NCI-H345 (cell line): Measurements from ENCODE around the gene FRRS1.
"Not testable (repeated sequence)": the region's sequence is repeated elsewhere in the genome, so short reads cannot be mapped to it uniquely, and the experiment has no call there.

ENCODE experiments used
- DNase-seq: peaks from one replicate; lab custom pipeline; 2025; lab: John Stamatoyannopoulos, UW

FRRS1 gene, protein sequence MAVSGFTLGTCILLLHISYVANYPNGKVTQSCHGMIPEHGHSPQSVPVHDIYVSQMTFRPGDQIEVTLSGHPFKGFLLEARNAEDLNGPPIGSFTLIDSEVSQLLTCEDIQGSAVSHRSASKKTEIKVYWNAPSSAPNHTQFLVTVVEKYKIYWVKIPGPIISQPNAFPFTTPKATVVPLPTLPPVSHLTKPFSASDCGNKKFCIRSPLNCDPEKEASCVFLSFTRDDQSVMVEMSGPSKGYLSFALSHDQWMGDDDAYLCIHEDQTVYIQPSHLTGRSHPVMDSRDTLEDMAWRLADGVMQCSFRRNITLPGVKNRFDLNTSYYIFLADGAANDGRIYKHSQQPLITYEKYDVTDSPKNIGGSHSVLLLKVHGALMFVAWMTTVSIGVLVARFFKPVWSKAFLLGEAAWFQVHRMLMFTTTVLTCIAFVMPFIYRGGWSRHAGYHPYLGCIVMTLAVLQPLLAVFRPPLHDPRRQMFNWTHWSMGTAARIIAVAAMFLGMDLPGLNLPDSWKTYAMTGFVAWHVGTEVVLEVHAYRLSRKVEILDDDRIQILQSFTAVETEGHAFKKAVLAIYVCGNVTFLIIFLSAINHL

DNA sequence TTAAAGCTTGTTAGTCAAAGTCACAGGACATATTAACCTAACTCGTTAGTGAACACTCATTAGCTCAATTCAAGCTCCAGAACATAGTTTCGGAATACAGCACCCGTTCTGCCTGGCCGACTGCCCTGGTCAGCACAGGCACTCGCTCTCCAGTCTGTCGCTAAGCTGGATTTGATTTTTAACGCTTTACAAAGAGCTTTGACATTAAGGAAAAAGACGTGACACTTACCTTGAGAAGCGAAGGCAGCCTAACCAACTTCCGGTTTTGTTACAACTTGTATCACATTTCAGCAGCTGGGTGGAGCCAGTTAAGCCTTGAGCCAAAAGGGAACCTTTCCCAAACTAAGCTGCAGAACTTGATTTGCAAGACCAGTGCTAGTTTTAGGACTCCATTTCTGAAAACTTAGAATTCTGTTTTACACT lies at the start of gene FRRS1:
Gene FRRS1, minus strand, starts transcription at position 258 of the 423 bp plus-strand sequence. CDS start 17,867 bp downstream, outside the sequence.
- peak; percentile 62 for DNase-seq

DNA sequence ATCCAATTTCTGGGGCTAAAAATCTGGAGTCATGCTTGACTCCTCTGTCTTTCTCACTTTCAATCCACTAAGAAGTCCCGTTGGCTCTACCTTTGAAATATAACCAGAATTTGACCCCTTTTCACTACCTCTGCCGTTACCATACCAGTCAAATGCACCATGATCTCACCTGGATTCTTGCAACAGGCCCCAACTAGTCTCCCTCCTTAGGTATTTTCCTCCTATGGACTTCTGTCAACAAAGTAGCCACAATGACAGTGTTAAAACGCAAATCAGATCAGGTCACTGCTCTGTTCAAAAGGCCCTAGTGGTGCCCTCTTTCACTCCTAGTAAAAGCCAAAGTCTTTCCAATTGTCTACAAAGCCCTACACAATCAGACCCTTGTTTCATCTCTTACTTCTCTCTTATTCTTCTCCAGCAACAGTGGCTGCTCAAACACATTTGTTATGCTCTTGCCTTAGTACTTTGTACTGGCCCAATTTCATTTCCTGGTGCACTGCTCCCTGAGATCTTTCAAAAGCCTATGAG lies 48.0 kb upstream of the FRRS1 start:
- DNase-seq, result no peak

DNA sequence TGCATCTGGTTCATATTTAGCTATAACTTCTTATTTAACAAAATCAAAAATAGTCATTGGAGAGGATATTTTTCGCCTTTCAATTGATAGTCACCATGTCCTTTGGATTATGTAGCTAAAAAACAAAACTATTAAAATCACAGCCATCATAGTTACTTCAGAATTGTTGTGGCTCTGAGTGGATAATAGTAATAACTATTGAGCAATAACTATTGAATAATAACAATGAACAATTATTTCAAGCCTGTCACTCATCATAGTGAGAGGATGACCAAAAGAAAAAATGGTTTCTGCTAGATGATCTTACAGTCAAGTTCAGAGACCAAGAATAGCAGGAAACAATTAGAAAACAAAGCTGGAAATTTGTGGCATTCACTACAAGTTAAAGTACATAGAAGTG lies 45.3 kb upstream of the FRRS1 start:
- no peak for DNase-seq

DNA sequence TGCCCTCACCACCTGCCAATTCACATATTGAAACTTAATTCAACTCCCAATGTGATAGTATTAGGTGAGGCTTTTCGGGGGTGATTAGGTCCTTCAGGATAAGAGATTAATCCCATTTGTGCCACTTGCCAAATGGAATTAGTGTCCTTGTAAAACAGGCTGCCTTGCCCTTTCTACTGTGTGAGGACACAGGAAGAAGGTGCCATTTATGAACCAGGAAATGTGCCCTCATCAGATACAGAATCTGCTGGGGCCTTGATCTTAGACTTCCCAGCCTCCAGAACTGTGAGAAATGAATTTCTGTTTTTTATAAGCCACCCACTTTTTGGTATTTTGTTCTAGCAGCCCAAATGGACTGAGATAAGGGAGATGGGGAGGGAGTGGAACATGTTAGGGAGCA lies 44.6 kb upstream of the FRRS1 start:
- DNase-seq, result no peak

DNA sequence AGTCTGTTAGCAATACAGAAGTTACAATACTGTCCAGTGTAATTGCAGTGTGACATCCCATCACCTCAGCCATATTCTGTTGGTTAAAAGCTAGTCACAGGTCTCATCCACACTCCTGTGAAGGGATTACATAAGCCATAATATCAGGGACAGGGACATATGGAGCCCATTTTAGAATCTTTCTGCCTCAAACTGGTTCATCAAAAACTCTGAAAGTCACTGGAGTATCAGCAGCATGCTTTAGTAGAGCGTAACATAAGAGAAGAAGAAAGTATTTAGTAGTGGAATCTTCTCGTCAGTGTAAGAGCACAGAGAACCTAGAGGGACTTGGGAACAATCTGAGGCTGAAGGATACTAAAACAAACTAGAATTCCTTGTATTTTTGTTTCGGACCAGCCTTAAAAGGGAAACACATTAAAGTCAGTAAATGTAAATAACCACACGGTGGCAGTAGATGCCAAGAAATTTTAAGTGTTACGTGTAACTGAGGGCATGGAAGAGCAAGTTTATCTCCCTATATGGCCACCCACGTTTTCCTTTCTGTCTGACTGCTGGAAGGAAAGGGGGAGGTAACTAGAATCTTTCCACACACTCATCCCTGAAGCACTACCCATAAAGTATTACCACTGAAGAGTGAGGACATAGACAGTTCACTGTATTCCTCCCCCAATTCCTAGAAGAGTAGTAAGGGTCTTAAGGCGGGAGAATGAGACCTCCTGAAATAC lies 42.1 kb upstream of the FRRS1 start:
- peak; percentile 69 for DNase-seq

DNA sequence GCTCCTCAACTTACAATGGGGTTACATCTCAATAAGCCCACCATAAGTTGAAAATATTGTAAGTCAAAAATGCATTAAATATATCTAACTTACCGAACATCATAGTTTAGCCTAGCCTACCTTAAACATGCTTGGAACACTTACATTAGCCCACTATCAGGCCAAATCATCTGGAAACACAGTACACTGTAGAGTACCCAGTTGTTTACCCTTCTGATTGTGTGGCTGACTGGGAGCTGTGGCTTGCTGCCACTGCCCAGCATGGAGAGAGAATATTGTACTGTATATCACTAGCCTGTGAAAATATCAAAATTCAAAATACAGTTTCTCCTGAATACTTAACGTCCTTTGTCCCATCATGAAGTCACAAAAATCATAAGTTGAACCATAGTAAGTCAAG lies 40.4 kb upstream of the FRRS1 start:
- no peak for DNase-seq

DNA sequence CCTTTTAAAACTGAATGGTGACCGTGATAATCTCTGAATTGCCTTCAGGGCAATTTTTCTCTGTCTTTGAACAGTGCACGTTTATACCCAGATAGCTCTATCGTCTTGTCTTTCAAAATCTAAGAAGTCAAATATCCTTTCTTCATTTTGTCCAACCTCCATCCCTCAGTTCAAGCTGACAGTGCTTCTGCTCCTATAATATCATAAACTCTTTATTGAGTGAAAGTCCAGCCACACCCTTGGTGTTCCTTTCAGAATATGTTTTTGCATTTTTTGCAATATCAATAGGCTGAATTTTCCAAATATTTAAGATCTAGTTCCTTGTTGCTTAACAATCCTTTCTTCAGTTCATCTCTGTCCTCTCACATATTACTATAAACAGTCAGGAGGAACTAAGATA lies 35.1 kb upstream of the FRRS1 start:
- DNase-seq, result no peak

DNA sequence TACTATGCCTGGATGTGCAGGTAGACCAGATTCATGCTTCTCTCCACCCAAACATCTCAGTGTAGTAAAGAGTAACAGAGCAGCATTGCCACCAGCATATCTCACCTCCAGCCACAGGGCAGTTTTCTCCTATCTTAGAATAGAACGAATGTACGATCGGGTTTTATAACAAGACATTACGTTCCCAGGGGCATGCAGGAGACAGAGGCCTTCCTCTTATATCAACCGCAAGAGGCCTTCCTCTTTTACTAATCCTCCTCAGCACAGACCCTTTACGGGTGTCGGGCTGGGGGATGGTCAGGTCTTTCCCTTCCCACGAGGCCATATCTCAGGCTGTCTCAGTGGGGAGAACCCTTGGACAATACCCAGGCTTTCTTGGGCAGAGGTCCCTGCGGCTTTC lies 27.4 kb upstream of the FRRS1 start:
- DNase-seq, result not testable (repeated sequence)

DNA sequence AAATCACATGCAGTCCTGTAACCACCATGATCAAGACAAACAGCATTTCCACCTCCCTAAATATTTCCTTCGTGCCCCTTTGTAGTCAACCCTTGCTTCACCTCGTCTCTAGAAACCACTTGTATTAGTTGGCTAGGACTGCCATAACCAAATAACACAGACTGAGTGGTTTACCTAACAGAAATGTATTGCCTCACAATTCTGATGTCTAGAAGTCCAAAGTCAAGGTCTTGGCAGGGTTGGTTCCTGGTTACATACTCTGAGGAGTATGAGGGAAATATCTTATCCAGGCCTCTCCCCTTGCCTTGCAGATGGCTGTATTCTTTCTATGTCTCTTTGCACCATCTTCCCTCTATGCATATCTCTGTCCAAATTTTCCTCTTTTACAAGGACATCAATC lies 23.3 kb upstream of the FRRS1 start:
- no peak for DNase-seq

DNA sequence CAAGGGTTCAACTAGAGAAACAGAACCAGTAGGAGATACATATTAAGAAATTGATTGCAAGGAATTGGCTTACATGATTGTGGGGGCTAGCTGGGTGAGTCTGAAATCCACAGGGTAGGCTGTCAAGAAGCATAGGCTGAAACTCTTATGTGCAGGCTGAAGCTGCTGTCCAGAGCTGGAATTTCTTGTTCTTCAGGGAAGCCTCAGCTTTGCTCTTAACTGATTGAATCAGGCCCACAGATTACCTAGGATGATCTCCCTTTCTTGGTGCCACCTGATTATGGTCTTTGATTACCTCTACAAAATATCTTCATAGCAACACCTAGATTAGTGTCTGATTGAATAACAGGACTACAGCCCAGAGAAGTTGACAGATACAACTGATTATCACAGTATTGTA lies 22.5 kb upstream of the FRRS1 start:
- no peak for DNase-seq

DNA sequence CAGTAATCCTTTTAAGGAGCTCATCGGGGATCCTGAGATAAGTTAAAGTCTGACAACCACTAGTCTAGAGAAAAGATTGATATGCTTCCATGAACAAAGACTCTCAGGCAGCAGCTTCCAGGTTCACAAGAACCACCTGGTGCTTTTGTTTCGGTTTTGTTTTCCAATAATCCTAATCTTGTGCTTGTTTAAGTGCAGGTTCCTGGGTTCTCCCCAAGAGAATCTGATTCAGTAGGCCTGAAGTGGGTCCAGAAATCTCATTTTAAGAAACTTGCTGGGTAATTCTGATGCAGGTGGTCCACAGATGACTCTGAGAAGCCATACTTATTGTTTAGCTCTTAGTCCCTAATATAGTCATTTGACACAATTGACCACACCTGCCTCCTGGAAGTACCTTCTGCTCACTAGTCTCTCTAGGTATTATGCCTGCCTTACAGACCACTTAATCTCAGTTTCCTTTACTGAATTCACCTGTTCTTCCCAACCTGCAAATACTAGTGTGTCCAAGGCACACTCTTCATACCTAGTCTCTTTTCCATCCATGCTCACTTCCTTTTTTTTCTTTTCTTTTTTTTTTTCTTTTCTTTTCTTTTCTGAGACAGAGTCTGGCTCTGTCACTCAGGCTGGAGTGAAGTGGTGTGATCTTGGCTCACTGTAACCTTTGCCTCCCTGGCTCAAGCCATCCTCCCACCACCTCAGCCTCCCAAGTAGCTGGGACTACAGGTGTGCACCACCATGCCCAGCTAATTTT lies 20.5 kb upstream of the FRRS1 start:
- DNase-seq, result no peak

DNA sequence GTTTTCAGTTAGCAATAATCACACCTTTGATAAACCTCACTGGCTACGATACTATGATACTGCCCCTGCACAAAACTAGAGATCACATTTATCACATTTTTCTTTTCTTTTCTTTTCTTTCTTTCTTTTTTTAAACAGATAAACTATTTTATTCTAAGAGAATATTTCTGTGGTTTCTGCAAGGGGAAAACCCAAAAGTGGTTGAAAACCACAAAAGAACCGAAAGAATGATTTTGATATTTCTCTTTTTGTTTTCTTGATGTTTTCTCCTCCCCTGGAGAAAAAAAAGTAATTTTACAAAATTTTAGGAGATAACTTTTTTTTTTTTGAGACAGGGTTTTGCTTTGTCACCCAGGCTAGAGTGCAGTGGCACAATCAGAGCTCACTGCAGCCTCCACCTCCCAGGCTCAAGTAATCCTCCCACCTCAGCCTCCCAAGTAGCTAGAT lies 18.4 kb upstream of the FRRS1 start:
- DNase-seq, result no peak

DNA sequence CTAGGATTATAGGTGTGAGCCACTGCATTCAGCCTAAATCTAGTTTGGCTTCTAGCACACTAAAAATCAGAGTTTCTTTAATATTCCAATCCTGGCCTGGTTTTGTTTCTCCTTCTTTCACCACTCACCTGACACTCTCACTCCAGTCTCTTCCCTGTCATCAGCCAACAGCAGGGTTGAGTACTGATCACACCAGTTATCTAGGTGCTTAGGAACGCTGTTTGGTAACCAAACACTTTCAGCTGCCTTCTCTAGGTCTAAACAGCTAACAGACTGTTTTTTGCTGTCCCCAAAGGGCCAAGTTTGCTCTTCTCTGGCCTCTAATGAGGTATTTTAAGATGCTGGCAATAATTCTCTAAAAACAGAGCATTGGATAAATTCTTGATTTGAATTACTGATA lies 17.7 kb upstream of the FRRS1 start:
- DNase-seq, result no peak

DNA sequence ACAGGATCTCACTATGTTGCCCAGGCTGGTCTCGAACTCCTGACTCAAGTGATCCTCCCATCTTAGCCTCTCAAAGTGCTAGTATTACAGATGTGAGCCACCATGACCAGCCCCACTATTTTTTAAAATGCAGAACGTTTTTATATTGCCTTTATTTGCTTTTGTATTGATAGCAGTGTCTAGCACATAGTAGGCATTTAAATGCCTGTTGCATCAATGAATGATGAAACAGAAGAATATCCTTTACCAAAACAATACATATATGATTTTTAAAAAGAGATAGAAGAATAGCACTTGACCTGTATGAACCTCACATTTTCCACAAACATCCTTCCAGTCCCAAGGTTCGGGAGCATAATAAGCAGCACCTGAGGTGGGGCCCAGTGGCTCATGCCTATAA lies 16.5 kb upstream of the FRRS1 start:
- no peak for DNase-seq

DNA sequence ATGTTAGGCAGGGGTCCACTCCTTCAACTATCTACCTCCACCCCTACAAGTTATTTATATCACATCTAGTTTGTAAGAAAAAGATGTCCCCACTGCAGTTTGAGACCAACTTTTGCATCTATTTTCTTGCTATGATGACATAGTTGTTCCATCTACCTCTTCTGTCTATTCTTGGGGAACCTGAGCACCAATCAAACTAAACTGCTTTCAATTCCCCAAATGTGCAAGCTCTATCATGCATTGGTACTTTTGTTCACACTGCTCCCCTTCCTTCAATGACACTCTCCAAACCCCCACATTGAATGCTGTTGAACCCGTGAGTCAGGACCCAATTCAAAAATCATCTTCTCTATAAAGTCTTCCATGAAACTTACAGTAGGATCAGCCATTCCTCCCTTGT lies 16.0 kb upstream of the FRRS1 start:
- no peak for DNase-seq

DNA sequence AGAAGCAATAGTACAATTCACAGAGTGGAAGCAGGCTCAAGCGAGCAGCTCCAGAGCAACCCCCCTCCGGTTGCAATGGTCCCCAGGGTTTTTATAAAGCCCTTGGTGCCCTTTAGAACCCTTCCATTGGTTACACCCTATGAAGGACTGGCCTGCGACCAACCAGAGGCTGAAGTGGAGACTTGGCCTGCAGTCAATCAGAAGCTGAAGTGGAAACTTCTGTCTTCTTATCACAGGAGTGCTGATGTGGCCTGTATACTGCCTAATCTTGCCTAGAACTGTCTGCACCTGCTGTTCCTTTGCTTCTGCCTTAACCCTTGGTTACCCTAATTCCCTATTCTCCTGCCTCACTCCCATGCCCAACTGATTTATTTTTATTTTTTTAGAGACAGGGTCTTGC lies 15.4 kb upstream of the FRRS1 start:
- no peak for DNase-seq

DNA sequence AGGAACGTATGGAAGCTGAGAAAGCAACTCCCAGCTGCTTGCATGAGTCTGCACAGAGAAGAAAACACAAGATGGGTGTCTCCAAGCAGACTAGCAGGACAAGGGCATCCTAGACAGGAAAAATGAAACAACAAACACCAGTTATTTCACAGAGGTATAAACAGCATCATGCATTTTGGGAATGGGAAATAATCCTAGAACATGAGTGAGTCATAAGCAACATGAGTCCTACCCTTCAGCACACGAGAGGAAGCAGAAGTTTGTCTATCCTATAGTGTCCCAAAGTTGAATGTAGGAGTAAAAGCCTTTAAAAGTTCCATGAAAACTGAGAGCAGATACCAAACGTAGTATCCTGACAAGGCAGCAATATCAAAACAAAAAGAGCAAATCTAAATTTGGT lies 11.3 kb upstream of the FRRS1 start:
- DNase-seq, result no peak

DNA sequence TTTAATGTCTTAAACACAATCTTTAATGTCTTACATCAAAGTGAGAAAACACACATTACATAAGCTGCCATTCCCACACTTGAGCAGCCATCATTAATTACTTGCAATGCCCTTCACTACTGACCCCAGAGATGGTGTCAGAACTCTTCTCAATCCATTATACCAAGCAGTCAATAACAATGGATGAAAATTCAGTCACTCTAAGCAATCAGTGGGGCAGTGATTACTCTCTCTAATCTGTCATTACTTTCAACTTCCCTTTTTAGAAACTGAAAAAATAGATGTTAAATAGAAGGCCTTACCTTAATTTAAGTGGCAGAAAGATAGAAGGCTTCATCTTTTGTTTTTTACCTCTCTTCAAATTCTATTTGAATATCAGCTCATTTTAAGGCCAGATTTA lies 9.7 kb upstream of the FRRS1 start:
- DNase-seq, result no peak

DNA sequence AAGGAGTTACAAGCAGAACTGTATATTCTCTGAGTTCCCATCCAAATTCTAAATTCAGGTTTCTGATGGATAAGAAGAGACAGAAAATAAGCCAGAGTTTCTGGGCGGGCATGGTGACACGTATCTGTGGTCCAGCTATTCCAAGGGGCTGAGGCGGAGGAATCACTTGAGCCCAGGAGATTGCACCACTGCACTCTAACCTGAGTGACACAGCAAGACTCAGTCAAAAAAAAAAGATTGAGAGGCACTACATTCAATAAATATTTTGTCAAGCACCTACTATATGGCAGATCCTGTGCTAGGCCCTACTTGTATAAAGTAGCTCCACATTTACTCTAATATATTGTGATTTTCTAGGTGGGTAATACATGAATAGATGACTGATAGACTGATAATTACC lies 6.4 kb upstream of the FRRS1 start:
- DNase-seq, result no peak

DNA sequence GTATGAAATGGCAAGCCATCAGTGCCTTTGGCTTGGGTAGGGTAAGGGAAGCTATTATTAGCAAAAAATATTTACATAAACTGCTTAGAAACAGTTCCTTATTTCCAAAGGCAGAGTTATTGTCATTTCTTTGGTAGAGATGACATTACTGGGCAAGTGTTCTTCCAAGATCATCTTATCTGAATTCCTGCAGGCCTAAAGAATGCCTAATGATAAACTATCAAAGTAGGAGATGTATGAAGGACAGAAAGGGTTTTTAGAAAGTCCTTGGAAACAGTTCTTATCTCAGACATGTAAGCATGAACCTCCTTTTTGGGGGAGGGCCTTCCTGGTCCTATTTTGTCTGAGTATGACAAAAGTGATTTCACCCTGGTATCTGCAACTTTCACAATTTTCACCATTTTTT lies 5.1 kb upstream of the FRRS1 start:
- DNase-seq, result no peak

DNA sequence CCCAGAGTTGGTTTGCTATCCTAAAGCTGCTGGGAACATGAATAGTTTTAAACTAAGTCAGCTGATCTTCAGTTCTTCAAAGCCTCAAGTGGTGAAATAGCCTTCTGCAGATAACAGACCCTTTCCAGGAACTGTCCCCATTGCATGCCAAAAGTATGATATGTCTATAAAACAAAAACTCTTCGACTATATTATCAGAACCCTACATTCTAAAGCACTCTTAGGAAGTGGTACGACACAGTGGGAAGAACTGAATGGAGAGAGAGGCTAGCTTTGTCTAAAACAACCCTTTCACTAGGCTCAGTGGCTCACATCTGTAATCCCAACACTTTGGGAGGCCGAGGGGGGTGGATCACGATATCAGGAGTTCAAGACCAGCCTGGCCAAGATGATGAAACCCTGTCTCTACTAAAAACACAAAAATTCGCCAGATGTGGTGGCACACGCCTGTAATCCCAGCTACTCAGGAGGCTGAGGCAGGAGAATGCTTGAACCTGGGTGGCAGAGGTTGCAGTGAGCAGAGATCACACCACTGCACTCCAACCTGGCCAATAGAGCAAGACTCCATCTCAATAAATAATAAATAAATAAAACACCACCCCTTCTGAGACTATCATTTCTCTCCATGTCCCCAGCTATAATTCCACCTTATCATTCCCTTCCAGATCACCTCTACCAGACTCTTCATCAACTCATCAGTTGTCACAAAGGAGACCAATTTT lies 2.2 kb upstream of the FRRS1 start:
- DNase-seq, result no peak
